Measurements from ENCODE around the gene SLC7A8.

The SLC7A8 gene

DNA sequence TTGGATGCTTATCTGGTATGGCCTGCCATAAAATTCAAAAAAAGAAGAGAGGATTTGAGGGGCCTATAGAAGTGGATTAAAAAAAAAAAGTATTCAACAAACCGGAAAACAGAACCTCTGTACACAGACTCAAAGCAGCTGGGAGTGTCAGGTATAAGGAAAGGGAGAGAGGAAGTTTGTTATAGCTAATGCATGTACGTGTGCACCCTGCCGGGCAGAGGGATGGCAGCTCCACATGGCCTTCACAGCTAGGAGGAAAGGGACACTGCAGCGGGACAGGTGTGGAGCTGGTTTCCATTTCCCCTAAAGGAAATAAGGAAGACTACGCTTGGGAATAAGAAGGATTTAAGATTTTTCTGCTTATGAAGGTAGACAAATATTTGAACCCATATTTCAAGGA lies 21.5 kb downstream of the SLC7A8 start:
- DNase-seq (ENCODE audit: insufficient read length, low spot score) (no peak), FAIRE-seq (no peak)
- TF ChIP-seq POLR2A (IDR thresholded peaks at IDR 0.05; ENCODE audit: low read depth, low read length) (no peak), TAF1 (IDR thresholded peaks at IDR 0.05; ENCODE audit: low read depth, low read length) (no peak), POLR2AphosphoS5 (IDR thresholded peaks at IDR 0.05; ENCODE audit: low read depth, low read length) (no peak), POU2F2 (IDR thresholded peaks at IDR 0.05; ENCODE audit: low read depth, low read length) (no peak), SPI1 (IDR thresholded peaks at IDR 0.05; ENCODE audit: low read depth, low read length) (no peak), PAX5 (IDR thresholded peaks at IDR 0.05; ENCODE audit: insufficient read depth, low read length, severe bottlenecking) (no peak)

DNA sequence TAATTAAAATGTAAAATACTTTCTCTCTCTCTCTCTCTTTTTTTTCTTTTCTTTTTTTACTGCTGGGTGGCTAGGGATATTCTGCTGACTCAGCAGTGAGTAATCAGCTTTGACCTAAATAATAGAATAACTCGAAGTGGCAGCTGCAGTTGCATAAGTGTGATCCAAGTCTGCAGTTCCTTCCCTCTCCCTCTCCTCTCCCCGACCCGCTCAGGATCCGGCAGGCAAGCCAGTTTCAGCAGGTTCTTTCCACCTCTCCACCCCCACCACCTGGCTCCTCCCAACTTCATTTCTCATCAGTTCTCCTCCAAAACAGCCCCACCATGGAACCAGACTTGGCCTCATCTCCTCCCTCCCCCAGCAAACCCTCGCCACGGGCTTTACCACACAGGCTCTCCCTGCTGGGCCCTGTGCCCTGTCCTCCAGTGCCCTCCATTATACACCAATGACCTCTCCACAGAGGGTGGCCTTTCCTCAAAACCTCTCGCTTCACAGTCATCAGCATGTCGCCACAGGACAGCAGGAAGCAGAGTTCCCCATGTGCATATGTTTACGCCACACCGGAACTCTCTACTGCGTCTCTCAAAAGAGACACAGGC lies 22.4 kb downstream of the SLC7A8 start:
- TF ChIP-seq POLR2AphosphoS5 (IDR thresholded peaks at IDR 0.05; ENCODE audit: low read depth, low read length) (no peak), POLR2A (IDR thresholded peaks at IDR 0.05; ENCODE audit: low read depth, low read length) (no peak), PAX5 (IDR thresholded peaks at IDR 0.05; ENCODE audit: insufficient read depth, low read length, severe bottlenecking) (no peak), POU2F2 (IDR thresholded peaks at IDR 0.05; ENCODE audit: low read depth, low read length) (no peak), SPI1 (IDR thresholded peaks at IDR 0.05; ENCODE audit: low read depth, low read length) (no peak), TAF1 (IDR thresholded peaks at IDR 0.05; ENCODE audit: low read depth, low read length) (no peak)
- DNase-seq (ENCODE audit: insufficient read length, low spot score) = no peak
- no peak for FAIRE-seq

DNA sequence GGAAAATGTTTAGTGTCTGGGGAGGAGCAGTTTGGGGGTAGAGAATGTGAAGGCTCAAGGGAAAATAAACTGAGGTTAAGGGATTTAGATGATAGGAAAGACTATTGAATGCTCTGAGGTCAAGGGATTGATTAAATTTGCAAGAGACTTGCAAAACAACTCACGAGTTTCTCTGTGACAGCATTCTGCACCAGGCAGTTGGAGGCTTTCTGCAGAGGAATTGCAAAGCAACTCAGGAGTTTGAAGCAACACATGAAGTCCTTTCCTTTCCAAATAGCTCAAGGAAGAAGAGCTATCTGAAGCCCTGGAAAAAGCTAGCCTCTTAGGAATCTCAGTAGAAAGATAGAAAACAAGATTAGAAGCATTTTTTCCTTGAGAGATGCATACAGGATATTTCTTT lies 23.9 kb downstream of the SLC7A8 start:
- TF ChIP-seq SPI1 (IDR thresholded peaks at IDR 0.05; ENCODE audit: low read depth, low read length) = no peak
- FAIRE-seq (no peak), DNase-seq (ENCODE audit: insufficient read length, low spot score) (no peak)

DNA sequence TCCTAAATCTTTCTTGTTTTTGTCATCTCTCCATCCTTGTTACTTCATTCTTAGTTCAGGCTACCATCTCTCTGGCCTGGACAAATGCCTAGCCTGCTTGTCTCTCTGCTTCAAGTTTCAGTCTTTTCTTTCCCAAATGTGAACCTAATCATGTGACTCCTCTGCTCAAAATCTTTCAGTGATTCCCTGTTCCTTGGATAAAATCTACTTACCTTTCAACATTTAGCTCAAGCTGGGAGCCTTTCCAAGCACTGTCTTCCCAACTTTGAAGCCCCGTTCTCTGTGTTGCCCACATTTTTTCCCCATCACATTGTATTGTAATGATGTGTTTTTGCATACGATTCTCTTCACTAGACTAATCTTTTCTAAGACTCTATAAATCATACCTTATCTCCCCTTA lies 24.7 kb downstream of the SLC7A8 start:
- TF ChIP-seq SPI1 (IDR thresholded peaks at IDR 0.05; ENCODE audit: low read depth, low read length) (no peak), POLR2A (IDR thresholded peaks at IDR 0.05; ENCODE audit: low read depth, low read length) (no peak), TAF1 (IDR thresholded peaks at IDR 0.05; ENCODE audit: low read depth, low read length) (no peak), POLR2AphosphoS5 (IDR thresholded peaks at IDR 0.05; ENCODE audit: low read depth, low read length) (no peak), PAX5 (IDR thresholded peaks at IDR 0.05; ENCODE audit: insufficient read depth, low read length, severe bottlenecking) (no peak), POU2F2 (IDR thresholded peaks at IDR 0.05; ENCODE audit: low read depth, low read length) (no peak)
- no peak for FAIRE-seq
- DNase-seq (ENCODE audit: insufficient read length, low spot score) = no peak

DNA sequence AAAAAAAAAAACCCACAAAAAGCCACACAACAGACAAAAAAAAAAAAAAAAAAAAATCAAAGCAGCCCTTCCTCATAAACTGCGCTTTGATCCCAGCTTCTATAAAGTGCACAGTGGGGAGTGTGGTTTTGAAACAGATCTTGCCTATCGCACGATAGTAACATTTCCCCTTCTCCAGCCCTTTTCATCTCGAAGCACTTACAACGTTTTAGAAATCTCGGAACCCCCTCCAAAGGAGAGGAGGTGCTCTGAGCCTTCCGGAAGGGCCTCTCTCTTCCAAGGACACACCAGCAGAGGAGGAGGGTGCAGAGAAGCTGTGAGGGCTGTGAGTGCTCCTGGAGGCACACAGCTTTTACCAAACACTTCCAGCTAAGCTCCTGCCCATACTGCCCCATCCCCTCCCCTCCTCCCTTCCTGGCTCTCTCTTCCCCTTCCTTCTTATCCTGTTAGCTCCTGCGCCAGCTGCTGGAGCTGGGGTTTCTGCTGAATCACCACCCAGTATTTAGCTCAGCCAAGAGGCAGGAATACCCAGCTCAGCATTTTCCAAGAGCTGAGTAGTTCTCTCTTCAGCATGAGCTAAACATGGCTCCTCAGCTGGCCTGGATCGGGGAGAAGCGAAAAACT lies 28.4 kb downstream of the SLC7A8 start:
- DNase-seq (ENCODE audit: insufficient read length, low spot score) (no peak), FAIRE-seq (no peak)
- TF ChIP-seq TAF1 (IDR thresholded peaks at IDR 0.05; ENCODE audit: low read depth, low read length) (no peak), POLR2AphosphoS5 (IDR thresholded peaks at IDR 0.05; ENCODE audit: low read depth, low read length) (no peak), PAX5 (IDR thresholded peaks at IDR 0.05; ENCODE audit: insufficient read depth, low read length, severe bottlenecking) (no peak), POU2F2 (IDR thresholded peaks at IDR 0.05; ENCODE audit: low read depth, low read length) (no peak), SPI1 (IDR thresholded peaks at IDR 0.05; ENCODE audit: low read depth, low read length) (no peak), POLR2A (IDR thresholded peaks at IDR 0.05; ENCODE audit: low read depth, low read length) (no peak)

DNA sequence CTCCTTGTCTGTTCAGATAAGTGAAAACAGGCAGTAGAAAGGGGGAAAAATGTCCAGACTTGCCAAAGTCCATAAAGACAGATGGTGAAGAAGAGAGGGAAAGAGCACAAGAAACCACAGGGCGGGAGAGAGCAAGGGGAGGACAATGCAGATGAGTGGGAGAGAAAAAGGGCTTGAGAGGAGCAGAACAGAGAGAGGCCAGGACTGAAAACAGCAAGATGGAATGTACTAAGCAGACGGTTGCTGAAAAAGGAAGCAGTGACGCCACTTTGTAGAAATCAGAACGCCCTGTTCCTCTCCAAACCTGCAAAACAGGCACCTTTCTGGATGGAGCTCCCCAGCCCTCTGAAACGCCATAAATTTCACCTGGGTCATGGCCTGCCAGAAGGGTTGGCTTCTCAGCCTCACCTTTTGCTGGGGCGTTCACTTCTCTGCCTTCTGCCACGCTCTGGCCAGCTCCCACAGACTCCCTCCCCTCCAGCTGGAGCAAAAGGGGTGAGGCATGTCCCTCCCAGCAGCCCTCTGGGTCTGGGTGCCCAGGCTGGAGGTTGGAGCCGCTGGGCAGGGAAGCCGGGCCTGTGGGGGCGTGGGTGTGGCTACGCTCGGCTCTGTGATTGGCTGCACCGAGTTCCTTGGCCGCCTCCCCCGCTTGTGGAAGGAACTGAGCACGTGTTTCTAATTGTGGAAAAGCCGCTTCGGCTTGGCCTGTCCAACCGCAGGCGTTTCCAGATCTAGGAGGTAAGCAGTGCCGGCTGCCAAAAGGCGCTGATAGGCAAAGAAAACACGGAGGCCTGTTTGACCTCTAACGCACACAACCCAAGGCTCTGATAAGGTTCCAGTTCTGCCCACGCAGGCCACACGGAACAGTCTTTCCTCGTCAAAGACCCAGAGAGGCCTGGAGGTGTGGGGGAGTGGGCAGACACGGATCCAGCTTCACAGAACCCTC lies 29.3 kb downstream of the SLC7A8 start:
- DNase-seq (ENCODE audit: insufficient read length, low spot score) (no peak), FAIRE-seq (no peak)
- TF ChIP-seq SPI1 (IDR thresholded peaks at IDR 0.05; ENCODE audit: low read depth, low read length) (no peak), POLR2AphosphoS5 (IDR thresholded peaks at IDR 0.05; ENCODE audit: low read depth, low read length) (no peak), POLR2A (IDR thresholded peaks at IDR 0.05; ENCODE audit: low read depth, low read length) (no peak), PAX5 (IDR thresholded peaks at IDR 0.05; ENCODE audit: insufficient read depth, low read length, severe bottlenecking) (no peak), TAF1 (IDR thresholded peaks at IDR 0.05; ENCODE audit: low read depth, low read length) (no peak)

DNA sequence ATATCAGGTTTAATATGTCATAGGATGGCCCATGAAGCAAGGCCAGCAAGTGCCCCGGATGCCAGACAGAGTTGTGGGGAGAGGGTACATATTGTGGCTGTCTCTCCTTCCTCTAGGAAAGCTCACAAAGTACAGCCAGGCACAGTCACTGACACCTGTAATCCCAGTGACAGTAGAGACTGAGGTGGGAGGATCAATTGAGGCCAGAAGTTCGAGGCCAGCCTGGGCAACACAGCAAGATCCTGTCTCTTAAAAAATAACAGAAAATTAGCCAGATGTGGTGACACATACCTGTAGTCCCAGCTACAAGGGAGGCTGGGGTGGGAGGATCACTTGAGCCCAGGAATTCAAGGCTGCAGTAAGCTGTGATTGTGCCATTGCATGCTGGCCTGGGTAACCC lies 32.1 kb downstream of the SLC7A8 start:
- no peak for FAIRE-seq
- TF ChIP-seq POLR2AphosphoS5 (IDR thresholded peaks at IDR 0.05; ENCODE audit: low read depth, low read length) (no peak), POLR2A (IDR thresholded peaks at IDR 0.05; ENCODE audit: low read depth, low read length) (no peak), POU2F2 (IDR thresholded peaks at IDR 0.05; ENCODE audit: low read depth, low read length) (no peak), SPI1 (IDR thresholded peaks at IDR 0.05; ENCODE audit: low read depth, low read length) (no peak), PAX5 (IDR thresholded peaks at IDR 0.05; ENCODE audit: insufficient read depth, low read length, severe bottlenecking) (no peak), TAF1 (IDR thresholded peaks at IDR 0.05; ENCODE audit: low read depth, low read length) (no peak)
- DNase-seq (ENCODE audit: insufficient read length, low spot score) = no peak

DNA sequence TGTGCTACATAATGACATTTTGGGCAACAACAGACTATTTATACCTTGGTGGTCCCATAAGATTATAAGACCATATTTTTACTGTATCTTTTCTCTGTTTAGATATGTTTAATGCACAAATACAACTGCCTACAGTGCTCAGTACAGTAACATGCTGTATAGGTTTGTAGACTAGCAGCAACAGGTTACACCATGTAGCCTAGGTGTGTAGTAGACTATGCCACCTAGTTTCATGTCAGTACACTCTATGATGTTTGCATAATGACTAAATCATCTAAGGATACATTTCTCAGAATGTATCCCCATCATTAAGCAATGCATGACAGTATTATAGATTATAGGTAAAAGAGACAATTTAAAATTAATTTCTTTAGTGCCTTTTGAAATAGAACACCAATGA lies 33.7 kb downstream of the SLC7A8 start:
- FAIRE-seq = no peak
- DNase-seq (ENCODE audit: insufficient read length, low spot score) = no peak
- no peak for TF ChIP-seq PAX5 (IDR thresholded peaks at IDR 0.05; ENCODE audit: insufficient read depth, low read length, severe bottlenecking)
- no peak for TF ChIP-seq POU2F2 (IDR thresholded peaks at IDR 0.05; ENCODE audit: low read depth, low read length)
- TF ChIP-seq POLR2AphosphoS5 (IDR thresholded peaks at IDR 0.05; ENCODE audit: low read depth, low read length) = no peak
- TF ChIP-seq SPI1 (IDR thresholded peaks at IDR 0.05; ENCODE audit: low read depth, low read length) = no peak
- no peak for TF ChIP-seq POLR2A (IDR thresholded peaks at IDR 0.05; ENCODE audit: low read depth, low read length)
- TF ChIP-seq TAF1 (IDR thresholded peaks at IDR 0.05; ENCODE audit: low read depth, low read length) = no peak

DNA sequence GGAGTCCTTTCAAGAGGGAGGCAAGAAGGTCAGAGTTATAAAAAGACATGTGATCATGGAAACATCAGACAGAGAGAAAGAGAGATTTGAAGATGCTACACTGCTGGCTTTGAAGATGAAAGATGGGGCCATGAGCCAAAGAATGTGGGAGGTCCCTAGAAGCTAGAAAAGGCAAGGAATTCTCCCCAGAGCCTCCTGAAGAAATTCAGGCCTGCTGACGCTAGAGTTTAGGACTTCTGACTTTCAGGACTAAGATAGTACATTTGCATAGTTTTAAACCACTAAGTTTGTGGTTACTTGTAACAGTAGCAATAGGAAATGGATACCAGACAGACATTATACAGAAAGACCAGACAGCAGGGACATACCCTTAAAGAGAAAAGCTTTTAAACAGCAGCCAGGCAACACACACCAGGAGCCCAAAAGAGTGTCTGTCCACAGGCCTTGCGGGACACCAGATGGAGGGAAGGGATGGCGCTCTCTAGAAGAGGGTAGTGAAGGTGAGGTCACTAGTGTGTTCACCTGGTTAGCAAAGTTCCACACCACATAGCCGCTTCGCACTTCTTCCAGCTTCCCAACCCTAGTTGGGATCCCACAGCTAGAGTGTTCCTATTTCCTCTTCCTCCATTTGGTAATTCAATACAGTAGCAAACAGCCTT lies 34.7 kb downstream of the SLC7A8 start:
- no peak for DNase-seq (ENCODE audit: insufficient read length, low spot score)
- TF ChIP-seq TAF1 (IDR thresholded peaks at IDR 0.05; ENCODE audit: low read depth, low read length) = no peak
- TF ChIP-seq POLR2AphosphoS5 (IDR thresholded peaks at IDR 0.05; ENCODE audit: low read depth, low read length) = no peak
- TF ChIP-seq SPI1 (IDR thresholded peaks at IDR 0.05; ENCODE audit: low read depth, low read length) = no peak
- TF ChIP-seq PAX5 (IDR thresholded peaks at IDR 0.05; ENCODE audit: insufficient read depth, low read length, severe bottlenecking) = no peak
- no peak for TF ChIP-seq POLR2A (IDR thresholded peaks at IDR 0.05; ENCODE audit: low read depth, low read length)
- TF ChIP-seq POU2F2 (IDR thresholded peaks at IDR 0.05; ENCODE audit: low read depth, low read length) = no peak
- FAIRE-seq = no peak
